T-helper 1 cell treated with Interleukin-12 subunit alpha and Interleukin-12 subunit beta and Interleukin-4 antibody, amounts not matched to agents 30 ng/mL and 1 ng/mL, for 36 hours (primary cell): Measurements from ENCODE around the gene ARHGAP21. TPM values are rescaled to one million over a fixed set of nuclear protein-coding genes. Genes with fewer than 3 reads are reported as not detected.

Experiments
- intact Hi-C: fragments of 100-400 bp; cut with micrococcal nuclease; formaldehyde crosslinking; loops from one replicate; pipeline ENCODE4 v1.15.1; 2024
- total RNA-seq: library from RNA; stranded (reverse); gene quantifications from 2 replicates; pipeline ENCODE4 v1.2.3, GENCODE V29; 2022

The ARHGAP21 gene
- total RNA-seq, 1 donor from 2014 or later, result 40.8 TPM

DNA sequence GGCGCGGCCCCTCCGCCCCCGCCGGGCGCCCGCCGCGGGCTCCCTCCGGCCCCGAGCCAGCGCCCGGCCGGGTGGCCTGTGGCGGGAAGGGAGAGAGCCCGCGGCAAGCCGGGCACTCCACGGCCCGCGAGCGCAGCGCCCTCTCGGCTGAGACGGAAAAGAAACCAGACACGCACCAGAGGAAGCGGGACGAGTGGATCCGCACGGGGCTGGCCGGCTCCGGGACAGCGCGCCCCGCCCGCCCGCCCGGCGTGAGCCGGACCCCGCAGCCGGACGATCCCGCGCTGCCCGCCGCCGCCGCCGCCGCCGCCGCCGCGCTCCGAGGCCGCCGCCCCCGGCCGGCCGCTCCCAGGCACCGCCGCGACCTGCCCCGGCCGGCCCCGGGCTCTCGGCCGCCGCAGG is 300 bp downstream of the ARHGAP21 start:
- intact Hi-C loops, result loop anchor here (1.0 to 10.0 kb wide), 5 partner anchors 104 to 1711 kb away; partner anchors contain the start of genes APBB1IP and OTUD1

DNA sequence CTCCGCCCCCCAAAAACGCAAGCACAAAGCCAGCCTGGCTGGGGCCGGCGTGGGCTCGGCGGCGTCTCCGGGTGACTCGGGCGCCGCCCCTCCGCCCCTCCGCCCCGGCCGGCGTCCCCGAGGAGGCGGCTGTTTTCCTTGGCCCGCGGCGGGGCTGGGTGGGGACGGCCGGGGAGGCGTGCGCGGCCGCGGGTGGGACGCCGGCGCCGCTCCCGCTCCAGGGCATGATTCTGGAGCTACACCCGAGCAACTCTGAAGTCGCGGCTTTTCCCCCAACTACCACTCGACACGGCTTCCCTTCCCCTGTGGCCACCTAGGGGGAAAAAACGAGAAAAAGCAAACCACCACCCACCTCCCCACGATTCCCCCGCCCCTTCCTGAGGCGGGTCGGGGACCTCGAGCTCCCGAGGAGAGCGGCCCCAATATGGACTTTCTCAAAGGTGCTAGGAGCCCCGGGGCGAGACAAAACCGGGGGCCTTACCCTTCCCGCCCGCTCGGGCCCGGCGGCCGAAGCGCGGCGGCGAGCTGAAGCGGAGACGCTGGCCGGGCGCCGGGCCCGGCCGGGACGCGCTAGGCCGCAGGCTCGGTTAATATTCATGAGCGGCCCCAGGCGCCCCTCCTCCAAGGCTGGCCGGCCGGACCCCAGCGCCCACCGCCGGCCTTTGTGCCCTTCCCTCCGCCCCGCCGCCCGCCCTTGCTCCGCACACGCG is 856 bp downstream of the ARHGAP21 start:
- intact Hi-C loops, result loop anchor here (1.0 to 10.0 kb wide), 5 partner anchors 104 to 1712 kb away; partner anchors contain the start of genes APBB1IP and OTUD1

- intact Hi-C loops, result loop anchor here (2.0 to 10.0 kb wide), 4 partner anchors 105 to 1713 kb away; partner anchors contain the start of genes APBB1IP and OTUD1
Observed at GRCh38 chr10:24722131-24722675, 1.5 kb downstream of the ARHGAP21 start.

DNA sequence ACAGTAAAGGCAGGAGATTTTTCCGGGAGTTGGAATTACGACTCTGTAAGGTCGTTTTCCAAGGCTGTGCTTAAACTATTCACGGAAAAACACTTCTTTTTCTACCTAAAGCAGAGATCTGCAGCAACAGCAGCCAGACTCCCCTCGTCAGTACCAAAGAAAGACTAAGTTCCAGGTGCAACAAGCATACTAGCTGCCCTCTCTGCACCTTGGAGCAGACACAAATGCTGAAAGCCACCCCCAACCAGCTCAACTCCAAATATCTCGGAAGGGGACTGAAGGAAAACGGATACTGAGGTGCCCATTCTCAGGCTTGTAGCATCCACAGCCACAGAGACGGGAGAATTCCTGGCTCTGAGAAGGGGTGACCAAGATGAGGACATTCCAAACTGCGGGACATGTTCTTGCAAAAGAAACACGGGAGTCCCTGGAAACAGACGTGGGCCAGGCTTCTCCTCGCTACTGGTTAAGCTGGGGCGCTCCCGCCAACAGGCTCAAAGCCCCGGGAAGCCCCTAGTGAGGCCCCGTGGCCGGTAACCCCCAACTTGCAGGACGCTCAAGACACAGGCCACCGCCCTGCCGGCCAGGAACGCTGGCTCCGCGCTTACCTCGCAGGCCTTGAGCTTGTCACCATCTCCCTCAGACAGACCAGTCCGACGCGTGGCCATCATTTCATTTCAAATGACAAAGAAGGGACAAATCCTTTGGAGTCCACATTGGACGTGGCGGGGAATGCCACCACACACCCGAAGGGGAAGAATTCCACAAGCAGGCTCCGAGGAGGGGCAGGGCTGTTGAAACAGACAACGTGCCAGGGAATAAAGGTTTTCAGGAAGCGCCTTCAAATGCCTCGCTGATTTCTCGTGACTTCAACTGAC is 2.2 kb downstream of the ARHGAP21 start:
- intact Hi-C loops, result loop anchor here (2.0 to 10.0 kb wide), 4 partner anchors 106 to 1713 kb away; partner anchors contain the start of genes APBB1IP and OTUD1

DNA sequence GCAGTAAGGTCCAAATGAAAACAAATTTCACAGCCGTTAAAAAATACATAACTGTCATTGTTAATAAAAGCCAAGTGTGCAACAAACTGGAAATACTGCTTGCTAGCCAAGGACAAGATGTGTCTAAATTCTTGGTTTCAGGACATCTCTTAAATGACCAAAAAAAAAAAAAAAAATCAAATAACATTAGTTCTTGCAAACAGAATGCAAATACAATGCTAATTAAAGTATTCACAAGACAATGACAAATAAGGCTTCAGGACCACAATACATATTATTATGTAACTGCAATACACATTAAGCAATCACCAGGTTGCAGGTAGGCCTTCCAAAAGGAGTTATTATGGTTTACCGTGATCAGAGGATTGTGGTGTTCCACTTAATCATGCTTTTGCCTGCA is 3.6 kb downstream of the ARHGAP21 start:
- intact Hi-C loops, result loop anchor here (5.0 to 10.0 kb wide), 2 partner anchors 107 to 1715 kb away; partner anchors contain the start of gene APBB1IP

DNA sequence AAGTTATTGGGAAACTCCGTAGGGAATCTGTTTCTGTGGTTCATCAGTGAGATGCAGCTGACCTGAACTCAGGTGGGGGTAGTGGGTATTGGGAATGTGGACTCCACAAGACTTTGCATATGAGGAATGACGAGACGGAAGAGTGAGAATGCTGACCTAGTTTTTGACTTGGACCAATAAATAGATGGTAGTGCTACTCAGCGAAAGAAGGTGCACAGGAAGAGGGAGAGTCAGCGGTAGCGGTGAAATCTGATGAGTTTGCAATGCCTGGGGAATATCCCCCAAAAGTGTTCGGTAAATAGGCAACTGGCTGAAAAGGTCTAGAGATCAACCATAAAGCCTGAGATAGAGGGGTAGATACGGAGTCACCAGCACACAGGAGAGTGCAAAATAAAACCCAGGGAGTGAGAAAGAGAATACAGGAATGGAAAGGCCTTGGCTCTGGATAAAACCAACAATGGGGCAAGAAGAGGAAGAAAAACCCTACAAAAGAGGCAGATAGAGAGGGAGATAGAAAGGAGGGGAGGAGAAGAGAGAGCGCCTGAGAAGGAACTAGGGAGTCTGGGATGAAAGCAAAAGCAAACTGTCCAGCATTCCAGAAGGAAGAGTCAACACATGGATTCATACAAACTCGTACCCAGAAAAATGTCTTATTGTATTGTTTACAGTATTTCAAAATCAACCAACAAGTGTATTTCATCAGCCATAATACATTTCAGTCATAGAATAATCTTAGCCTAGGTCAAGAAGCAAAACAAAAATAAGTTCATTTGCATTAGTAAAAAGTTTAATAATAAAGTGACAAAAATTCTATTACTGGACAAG is 5.4 kb downstream of the ARHGAP21 start:
- intact Hi-C loops, result no loop called here

DNA sequence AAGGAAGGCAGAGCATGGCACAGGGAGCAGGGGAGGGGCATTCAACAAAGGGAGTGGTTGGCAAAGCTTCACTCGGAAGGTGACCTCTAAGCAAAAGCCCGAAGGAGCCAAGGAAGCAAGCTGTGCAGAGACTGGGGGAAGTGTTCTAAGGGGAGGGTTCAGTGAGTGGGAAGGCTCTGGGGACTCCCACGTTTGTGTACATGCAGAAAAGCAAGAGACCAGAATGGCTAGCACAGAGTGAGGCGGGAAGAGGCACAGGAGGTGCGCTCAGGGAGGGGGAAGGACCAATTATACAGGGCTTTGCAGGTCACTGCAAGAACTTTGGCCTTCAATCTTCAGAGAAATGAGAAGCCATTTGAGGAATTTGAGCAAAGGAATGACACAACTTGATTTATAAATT is 7.4 kb downstream of the ARHGAP21 start:
- intact Hi-C loops, result no loop called here

- intact Hi-C loops, result no loop called here
Observed at GRCh38 chr10:24715246-24715769, 8.4 kb downstream of the ARHGAP21 start.

DNA sequence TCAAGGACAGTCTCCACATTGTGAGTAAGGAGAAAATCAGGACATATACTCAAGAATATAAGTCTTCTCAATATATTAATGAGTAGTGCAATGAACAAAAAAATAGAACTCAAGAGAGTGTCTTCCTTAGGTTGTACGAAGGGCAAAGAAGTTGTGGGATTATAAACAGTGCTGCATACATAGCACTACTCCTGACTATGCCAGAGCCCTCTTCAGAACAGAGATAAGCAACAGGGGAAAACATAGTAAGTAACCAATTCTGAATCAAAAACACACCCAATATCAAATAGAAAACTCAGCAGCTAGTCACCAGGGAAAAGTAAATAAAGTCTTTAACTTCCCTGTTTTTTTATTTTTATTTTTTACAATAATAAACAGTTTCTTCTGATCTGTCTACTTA is 10.6 kb downstream of the ARHGAP21 start:
- intact Hi-C loops, result no loop called here

GRCh38 chr10:24711465-24711864 is 12.2 kb downstream of the ARHGAP21 start:
- intact Hi-C loops, result no loop called here

DNA sequence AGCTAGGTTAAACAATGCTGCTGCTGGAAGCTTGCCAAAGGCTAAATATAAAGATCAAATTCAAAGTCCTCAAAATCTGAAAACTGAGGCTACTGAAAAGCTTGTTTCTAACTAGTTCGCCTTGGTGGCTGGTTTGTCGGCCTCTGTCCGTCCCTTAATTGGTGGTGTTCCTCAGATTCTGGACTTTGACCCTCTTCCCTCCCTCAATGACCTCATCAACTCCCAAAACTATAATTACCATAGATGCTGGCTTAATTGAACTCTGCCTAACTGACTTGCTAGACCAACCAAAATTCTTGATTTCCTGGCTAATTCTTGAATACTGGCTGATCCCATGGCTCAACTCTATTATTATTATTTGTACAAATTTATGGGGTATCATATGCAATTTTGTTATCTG is 15.6 kb downstream of the ARHGAP21 start:
- intact Hi-C loops, result loop anchor here (5.0 kb wide), 2 partner anchors 66 to 374 kb away; no protein-coding TSS in a partner anchor

GRCh38 chr10:24707445-24707844 is 16.2 kb downstream of the ARHGAP21 start:
- intact Hi-C loops, result loop anchor here (2.0 to 5.0 kb wide), 3 partner anchors 65 to 375 kb away; no protein-coding TSS in a partner anchor

- intact Hi-C loops, result loop anchor here (1.0 to 5.0 kb wide), 4 partner anchors 18 to 376 kb away; no protein-coding TSS in a partner anchor
Observed at GRCh38 chr10:24706479-24707118, 17.1 kb downstream of the ARHGAP21 start.

DNA sequence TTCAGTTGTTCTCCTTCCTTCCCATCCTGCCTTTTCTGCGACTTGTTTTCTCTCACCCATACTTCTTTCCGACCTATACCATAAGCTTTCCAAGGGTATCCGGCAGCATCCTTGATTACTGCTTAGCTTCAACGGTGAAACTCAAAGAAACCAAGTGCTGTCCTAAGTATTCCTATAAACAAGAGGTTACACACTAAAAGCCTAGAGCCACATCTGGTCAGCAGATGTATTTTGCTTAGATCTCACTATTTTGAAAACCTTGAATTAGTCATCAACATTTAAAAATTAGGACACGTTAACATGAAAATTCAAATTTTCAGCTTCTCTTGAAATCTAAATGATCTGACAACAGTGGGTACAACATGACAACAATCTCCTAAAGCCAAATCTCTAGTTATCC is 20.0 kb downstream of the ARHGAP21 start:
- intact Hi-C loops, result no loop called here

- intact Hi-C loops, result loop anchor here (1.0 kb wide), 1 partner anchor 23 kb away; no protein-coding TSS in a partner anchor
Observed at GRCh38 chr10:24701447-24701846, 22.2 kb downstream of the ARHGAP21 start.

- intact Hi-C loops, result loop anchor here (1.0 kb wide), 1 partner anchor 23 kb away; no protein-coding TSS in a partner anchor
Observed at GRCh38 chr10:24700948-24701347, 22.7 kb downstream of the ARHGAP21 start.

GRCh38 chr10:24698270-24698669 is 25.4 kb downstream of the ARHGAP21 start:
- intact Hi-C loops, result no loop called here

- intact Hi-C loops, result no loop called here
Observed at GRCh38 chr10:24697080-24697479, 26.6 kb downstream of the ARHGAP21 start.

DNA sequence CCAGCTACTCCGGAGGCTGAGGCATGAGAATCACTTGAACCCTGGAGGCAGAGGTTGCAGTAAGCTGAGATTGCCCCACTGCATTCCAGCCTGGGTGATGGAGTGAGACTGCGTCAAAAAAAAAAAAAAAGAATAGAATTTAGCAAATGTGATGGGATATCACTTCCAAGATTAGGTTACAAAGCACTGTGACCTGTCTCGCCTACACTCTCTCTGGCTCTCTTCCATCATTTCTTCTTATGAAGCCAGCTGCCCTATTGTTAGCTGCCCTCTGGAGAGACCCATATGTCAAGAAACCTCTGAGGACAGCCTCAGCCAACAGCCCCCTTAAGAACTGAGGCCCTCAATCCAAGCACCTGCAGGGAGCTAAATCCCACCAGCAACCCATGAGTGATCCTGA is 28.2 kb downstream of the ARHGAP21 start:
- intact Hi-C loops, result no loop called here

DNA sequence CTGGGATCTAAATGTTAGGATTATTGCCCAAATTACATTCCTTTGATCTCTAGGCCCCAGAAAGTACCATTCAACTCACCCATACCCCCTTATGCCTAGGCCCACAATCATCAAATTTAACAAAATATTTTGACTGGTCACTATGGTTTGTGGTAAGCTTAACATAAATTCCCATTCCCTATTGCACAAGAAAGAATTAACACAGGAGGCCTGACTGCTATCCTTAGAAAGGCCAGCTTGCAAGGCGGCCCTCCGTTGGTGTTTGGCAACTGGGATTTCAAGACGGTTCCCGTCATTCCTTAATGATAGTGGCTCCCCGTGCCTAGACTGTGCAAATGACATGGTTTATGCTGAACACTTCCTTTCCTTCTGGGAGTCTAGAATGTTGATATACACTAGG is 29.6 kb downstream of the ARHGAP21 start:
- intact Hi-C loops, result no loop called here
